D721Med (cell line): Measurements from ENCODE around the gene MOB3B.

Experiments used
- DNase-seq: peaks from one replicate; pipeline ENCODE4 v3.0.0; 2011; ENCODE audit warnings: low spot score; ENCODE audit not compliant: insufficient read length
- FAIRE-seq: peaks from 2 replicates; lab custom pipeline; 2011; peaks lifted over from hg19 to GRCh38; lab: Jason Lieb, UNC
- TF ChIP-seq, protein P1 (sequence below): IDR thresholded peaks from 2 replicates; pipeline ENCODE4 v1.5.1; 2012; ENCODE audit warnings: mild to moderate bottlenecking, control low read depth; ENCODE audit not compliant: insufficient read depth; ENCODE audit errors: missing control alignments

The MOB3B gene

GRCh38 chr9:27447031-27447683 is 82.5 kb downstream of the MOB3B start:
- no peak for FAIRE-seq
- DNase-seq = no peak
- TF ChIP-seq, protein P1, sequence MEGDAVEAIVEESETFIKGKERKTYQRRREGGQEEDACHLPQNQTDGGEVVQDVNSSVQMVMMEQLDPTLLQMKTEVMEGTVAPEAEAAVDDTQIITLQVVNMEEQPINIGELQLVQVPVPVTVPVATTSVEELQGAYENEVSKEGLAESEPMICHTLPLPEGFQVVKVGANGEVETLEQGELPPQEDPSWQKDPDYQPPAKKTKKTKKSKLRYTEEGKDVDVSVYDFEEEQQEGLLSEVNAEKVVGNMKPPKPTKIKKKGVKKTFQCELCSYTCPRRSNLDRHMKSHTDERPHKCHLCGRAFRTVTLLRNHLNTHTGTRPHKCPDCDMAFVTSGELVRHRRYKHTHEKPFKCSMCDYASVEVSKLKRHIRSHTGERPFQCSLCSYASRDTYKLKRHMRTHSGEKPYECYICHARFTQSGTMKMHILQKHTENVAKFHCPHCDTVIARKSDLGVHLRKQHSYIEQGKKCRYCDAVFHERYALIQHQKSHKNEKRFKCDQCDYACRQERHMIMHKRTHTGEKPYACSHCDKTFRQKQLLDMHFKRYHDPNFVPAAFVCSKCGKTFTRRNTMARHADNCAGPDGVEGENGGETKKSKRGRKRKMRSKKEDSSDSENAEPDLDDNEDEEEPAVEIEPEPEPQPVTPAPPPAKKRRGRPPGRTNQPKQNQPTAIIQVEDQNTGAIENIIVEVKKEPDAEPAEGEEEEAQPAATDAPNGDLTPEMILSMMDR = no peak

DNA sequence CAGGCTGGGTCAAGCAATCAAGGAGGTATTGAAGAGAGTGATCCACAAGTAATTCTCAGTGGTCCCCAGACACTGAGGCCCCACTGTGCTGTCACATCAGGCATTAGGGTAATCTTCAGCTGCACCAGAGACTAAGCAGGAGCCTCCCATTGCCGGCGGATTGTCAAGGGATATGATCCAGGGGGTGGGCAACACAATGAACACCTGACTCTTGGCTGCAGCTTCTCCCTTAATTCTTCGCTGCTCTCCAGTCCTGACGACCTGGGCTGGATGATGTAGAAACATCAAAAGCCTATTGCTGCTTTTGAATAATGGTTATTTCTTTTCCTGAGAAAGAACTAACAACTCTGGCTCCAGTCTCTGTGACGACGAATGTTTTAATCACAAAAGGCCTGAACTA is 83.9 kb downstream of the MOB3B start:
- FAIRE-seq (no peak), DNase-seq (no peak)
- TF ChIP-seq, protein P1 = no peak

DNA sequence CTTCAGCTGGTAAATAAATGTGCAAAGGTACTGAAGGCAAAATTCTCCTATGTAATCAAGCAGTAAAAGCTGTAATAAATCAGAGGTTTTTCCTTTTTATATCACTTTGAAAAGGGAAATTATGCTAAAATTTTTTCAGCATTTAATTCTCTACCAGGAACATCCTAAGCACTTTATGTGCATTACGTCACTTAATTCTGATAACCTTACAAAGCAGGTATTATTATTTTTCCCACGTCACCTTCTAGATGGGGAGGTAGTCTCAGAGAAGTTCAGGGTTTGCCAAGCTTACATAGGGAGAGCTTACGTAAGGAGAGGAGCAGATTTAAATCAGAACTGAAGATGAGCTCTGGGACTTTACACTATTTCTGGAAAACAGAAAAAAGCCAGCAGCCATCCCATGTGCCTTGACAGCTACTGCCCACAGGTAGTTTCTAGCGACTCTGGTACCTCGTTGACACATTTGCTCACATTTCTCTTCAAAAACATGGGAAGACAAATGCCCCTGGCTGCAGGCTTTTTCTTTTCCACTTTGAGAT is 84.5 kb downstream of the MOB3B start:
- FAIRE-seq (no peak), DNase-seq (no peak)
- TF ChIP-seq, protein P1 = no peak

- DNase-seq (no peak), FAIRE-seq (no peak)
- TF ChIP-seq, protein P1 = no peak
Measured at GRCh38 chr9:27442464-27442863, 87.2 kb downstream of the MOB3B start.

DNA sequence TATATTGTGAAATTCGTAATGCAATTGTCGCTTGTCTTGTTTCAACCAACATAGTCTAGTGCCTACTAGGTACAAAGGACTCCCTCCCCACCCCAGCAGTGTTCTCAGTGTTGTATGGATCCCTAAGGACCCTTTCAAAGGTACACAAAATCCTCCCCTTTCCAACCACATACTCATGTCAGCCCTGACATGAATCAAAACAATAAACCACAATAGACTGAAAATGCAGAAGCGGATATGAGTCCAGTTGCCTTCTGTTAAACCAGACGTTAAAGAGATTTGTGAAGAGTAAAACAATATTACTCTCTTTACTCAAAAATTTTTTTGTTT is 87.9 kb downstream of the MOB3B start:
- DNase-seq (no peak), FAIRE-seq (no peak)
- TF ChIP-seq, protein P1 = no peak

DNA sequence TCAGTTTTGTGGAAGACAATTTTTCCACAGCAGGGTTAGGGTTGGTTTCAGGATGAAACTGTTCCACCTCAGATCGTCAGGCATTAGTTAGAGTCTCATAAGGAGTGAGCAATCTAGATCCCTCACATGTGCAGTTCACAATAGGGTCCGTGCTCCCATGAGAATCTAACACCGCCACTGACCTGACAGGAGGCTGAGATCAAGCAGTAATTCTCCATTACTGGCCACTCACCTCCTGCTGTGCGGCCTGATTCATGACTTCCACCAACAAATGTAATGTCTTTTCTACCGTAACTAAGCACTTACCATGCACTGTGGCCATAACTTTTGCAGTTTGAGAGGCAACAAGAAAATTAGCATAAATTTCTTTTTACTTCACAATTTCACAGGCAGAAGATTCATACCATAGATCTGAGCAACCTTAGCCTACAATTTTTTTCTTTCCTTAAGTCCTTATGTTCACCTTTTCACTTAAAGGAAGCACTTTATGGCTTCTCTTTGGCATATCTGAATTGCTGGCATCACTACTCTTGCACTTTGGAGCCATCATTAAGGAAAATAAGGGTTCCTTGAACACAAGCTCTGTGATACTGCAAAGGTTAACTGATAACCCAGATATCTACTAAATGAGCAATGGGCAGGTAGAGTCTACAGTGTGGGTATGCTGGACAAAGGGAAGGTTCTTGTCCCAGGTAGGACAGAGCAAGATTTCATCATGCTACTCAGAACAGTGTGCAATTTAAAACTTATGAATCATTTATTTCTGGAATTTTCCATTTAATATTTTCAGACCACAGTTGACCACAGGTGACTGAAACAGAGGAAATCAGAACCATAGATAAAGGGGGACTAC is 88.5 kb downstream of the MOB3B start:
- DNase-seq (no peak), FAIRE-seq (no peak)
- TF ChIP-seq, protein P1 = no peak
